Body of pancreas (tissue), 4 donors: ENCODE results near the gene DHX29. TPM values are rescaled to one million over a fixed set of nuclear protein-coding genes. Genes with fewer than 3 reads are reported as not detected.

Source experiments
- ATAC-seq: fragments of 150-250 bp; one replicate; pipeline ENCODE4 v1.9.1; 2016
- DNase-seq, 4 donors: peaks; one replicate each; pipeline ENCODE4 v3.0.0-alpha.2; 2019
- H3K27ac ChIP-seq, 4 donors: fragments of 200-600 bp; sonication (generic); 1 replicate in 3 of 4; 2 replicates in 1 of 4; pipeline versions ENCODE4 v1.5.1 to v1.6.1; 2016 to 2019; ENCODE audit warnings: mild to moderate bottlenecking in 1 of 4, mixed read lengths in 1 of 4, moderate library complexity in 1 of 4
- H3K27me3 ChIP-seq, 2 donors: fragments of 200-600 bp; sonication (generic); one replicate each; pipeline ENCODE4 v1.6.0; 2016; ENCODE audit warnings: mild to moderate bottlenecking in 1 of 2
- H3K36me3 ChIP-seq, 2 donors: fragments of 200-600 bp; sonication (generic); replicated peaks in 1 of 2; 2 replicates each; pipeline ENCODE4 v1.5.1; 2016; ENCODE audit warnings: low read depth in 2 of 2; ENCODE audit not compliant: insufficient read depth in 1 of 2
- H3K4me1 ChIP-seq: fragments of 200-600 bp; sonication (generic); one replicate; pipeline ENCODE4 v1.6.0; 2016
- H3K4me3 ChIP-seq, 2 donors: fragments of 200-600 bp; sonication (generic); 1 replicate in 1 of 2; 2 replicates in 1 of 2; pipeline ENCODE4 v1.5.1; 2016 to 2019
- H3K9me3 ChIP-seq, 3 donors: fragments of 200-600 bp; sonication (generic); 1 replicate in 2 of 3; 2 replicates in 1 of 3; pipeline ENCODE4 v1.5.1; 2016
- POLR2A ChIP-seq, 3 donors: fragments of 450-650 bp; IDR thresholded peaks; one replicate each; pipeline ENCODE4 v1.6.1; 2016; ENCODE audit warnings: antibody characterized with exemption in 3 of 3, mild to moderate bottlenecking in 2 of 3
- WGBS, 2 donors: methylation state at CpG; one replicate each; pipeline ENCODE4 v1.1.5; 2017; 5-methylcytosine and 5-hydroxymethylcytosine counted together
- intact Hi-C: fragments of 100-400 bp; cut with DNase I; formaldehyde crosslinking; loops from one replicate; pipeline ENCODE4 v1.15.1; 2023
- total RNA-seq, 2 donors: library from RNA; depleted of rRNA; stranded (reverse); fragments of >200 nt; gene quantifications; one replicate each; pipeline ENCODE4 v1.1.0, GENCODE V29; 2016
- TF ChIP-seq, protein P1 (sequence below), 7 experiments: fragments of 450-650 bp in 4 of 7; fragments of 200-600 bp in 3 of 7; sonication (generic) in 3 of 7; IDR thresholded peaks; one replicate each; pipeline ENCODE4 v1.5.1; 2016 to 2019; ENCODE audit warnings: antibody characterized with exemption in 7 of 7

DHX29 gene
- total RNA-seq, 2 donors from 2014 or later: 11.9 to 25.4 TPM

DNA sequence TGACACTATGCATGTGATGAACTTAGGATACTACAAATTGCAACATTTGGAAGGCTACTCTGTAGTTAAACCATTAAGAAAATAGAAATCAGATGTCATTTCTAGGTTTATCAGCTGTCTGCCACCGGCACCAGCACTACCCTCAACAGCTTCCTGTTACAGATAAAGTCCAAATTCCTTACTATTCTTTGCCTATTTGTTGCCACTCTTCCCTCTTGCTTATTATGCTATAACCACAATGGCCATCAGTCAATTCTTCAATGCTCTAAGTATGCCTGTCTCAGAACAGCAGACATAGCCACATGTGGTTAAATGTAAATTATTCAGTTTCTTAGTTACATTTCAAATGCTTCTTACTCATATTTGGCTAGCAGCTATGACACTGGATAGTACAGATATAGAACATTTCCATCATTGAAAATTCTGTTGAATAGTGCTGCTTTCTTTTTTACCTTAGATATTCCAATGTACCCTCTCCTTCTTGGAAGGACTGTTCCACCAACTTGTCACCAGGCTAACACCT lies 21.0 kb downstream of the DHX29 start:
- Histone ChIP-seq H3K9me3 (no peaks in the 10 kb centered on the region), H3K4me3 (no peak overlapping the region), H3K4me1 (no peaks in the 10 kb centered on the region), H3K36me3 (peaks cover 0 to 33% of the 10 kb centered on the region in 2 donors), H3K27me3 (no peaks in the 10 kb centered on the region), H3K27ac (no peak overlapping the region)
- DNase-seq (no peak), ATAC-seq (no peak)
- 19 to 45% methylated on average over 1 of the region's 1 CpG for WGBS, 2 donors
- TF ChIP-seq, protein P1, sequence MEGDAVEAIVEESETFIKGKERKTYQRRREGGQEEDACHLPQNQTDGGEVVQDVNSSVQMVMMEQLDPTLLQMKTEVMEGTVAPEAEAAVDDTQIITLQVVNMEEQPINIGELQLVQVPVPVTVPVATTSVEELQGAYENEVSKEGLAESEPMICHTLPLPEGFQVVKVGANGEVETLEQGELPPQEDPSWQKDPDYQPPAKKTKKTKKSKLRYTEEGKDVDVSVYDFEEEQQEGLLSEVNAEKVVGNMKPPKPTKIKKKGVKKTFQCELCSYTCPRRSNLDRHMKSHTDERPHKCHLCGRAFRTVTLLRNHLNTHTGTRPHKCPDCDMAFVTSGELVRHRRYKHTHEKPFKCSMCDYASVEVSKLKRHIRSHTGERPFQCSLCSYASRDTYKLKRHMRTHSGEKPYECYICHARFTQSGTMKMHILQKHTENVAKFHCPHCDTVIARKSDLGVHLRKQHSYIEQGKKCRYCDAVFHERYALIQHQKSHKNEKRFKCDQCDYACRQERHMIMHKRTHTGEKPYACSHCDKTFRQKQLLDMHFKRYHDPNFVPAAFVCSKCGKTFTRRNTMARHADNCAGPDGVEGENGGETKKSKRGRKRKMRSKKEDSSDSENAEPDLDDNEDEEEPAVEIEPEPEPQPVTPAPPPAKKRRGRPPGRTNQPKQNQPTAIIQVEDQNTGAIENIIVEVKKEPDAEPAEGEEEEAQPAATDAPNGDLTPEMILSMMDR (IDR thresholded peaks at IDR 0.05): no peak
- no peak for TF ChIP-seq POLR2A (IDR thresholded peaks at IDR 0.05)
- intact Hi-C loops: no loop called here

DNA sequence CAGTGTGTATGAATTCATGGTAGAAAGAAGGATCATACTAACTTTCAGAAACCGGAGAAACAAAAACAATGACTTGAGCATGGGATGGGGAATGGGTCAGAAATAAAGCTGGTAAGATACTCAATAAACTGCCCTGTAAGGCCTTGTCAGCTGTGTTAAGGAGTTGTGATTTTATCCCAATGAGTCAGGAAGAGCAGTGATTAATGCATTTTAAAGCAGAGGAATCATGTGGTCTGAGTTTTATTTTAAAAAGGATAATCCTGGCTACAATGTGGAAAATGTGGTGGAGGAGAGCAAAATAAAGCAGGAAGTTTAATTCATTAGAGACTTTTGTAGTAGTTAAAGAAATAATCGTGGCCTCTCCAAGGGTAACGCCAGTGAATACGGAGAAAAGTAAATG lies 28.7 kb downstream of the DHX29 start:
- Histone ChIP-seq H3K27ac (no peak overlapping the region), H3K36me3 (peaks cover 0 to 34% of the 10 kb centered on the region in 2 donors), H3K4me1 (no peaks in the 10 kb centered on the region), H3K4me3 (no peak overlapping the region), H3K9me3 (no peaks in the 10 kb centered on the region), H3K27me3 (no peaks in the 10 kb centered on the region)
- intact Hi-C loops: no loop called here
- ATAC-seq (no peak), DNase-seq (no peak)
- 85 to 97% methylated on average over 4 of the region's 4 CpGs for WGBS, 2 donors
- TF ChIP-seq, protein P1 (IDR thresholded peaks at IDR 0.05): no peak
- no peak for TF ChIP-seq POLR2A (IDR thresholded peaks at IDR 0.05)

DNA sequence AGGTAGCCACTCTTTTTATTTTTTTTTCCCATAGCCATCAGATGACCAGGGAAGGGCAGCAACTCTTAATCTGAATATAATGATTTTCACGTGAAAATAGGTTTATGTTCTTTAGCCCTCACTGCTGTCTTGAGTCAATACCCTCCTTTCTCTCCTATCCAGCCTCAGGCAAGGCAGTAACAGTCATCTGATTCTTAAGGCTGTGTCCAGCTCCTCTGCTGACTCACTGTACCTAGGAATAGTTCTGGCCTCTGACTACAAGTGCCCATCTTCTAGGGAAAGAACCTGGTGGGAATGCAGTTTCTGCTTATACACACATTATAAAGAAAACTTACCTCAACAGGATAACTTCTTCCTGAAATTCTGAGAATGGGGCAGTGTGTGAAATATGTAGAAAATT lies 30.7 kb downstream of the DHX29 start:
- intact Hi-C loops: no loop called here
- no peaks in the 10 kb centered on the region for H3K9me3 ChIP-seq
- H3K27ac ChIP-seq: no peak overlapping the region
- ATAC-seq (no peak), DNase-seq (no peak)
- no peaks in the 10 kb centered on the region for H3K4me1 ChIP-seq
- H3K27me3 ChIP-seq: no peaks in the 10 kb centered on the region
- peaks cover 0 to 28% of the 10 kb centered on the region in 2 donors for H3K36me3 ChIP-seq
- 46 to 58% methylated on average over 1 of the region's 1 CpG for WGBS, 2 donors
- no peak overlapping the region for H3K4me3 ChIP-seq
- no peak for TF ChIP-seq POLR2A (IDR thresholded peaks at IDR 0.05)
- TF ChIP-seq, protein P1 (IDR thresholded peaks at IDR 0.05): no peak

DNA sequence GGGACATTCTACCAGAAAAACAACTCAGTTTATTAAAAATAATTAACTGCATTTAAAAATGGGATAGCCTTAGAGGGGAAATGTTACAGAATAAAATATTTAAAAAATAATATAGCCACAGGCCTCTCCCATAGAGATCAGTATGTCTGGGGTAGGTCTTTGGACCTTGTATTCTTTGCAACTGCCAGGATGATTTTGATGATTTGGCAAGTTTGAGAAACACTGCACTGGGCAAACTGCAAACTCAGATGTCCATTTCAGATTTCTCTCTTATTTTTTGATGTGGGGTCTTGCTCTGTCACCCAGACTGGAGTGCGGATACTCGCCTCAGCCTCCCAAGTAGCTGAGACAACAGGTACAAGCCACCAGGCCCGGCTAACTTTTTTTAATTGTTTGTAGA lies 49.2 kb downstream of the DHX29 start:
- DNase-seq: no peak
- intact Hi-C loops: no loop called here
- no peak for ATAC-seq
- 88 to 97% methylated on average over 3 of the region's 3 CpGs for WGBS, 2 donors
- no peaks in the 10 kb centered on the region for H3K27me3 ChIP-seq
- no peak overlapping the region for H3K4me3 ChIP-seq
- TF ChIP-seq, protein P1 (IDR thresholded peaks at IDR 0.05): no peak
- no peak for TF ChIP-seq POLR2A (IDR thresholded peaks at IDR 0.05)
- H3K27ac ChIP-seq: no peak overlapping the region
- peaks cover 1 to 11% of the 10 kb centered on the region in 2 donors for H3K36me3 ChIP-seq
- H3K4me1 ChIP-seq: no peaks in the 10 kb centered on the region
- no peaks in the 10 kb centered on the region for H3K9me3 ChIP-seq

DNA sequence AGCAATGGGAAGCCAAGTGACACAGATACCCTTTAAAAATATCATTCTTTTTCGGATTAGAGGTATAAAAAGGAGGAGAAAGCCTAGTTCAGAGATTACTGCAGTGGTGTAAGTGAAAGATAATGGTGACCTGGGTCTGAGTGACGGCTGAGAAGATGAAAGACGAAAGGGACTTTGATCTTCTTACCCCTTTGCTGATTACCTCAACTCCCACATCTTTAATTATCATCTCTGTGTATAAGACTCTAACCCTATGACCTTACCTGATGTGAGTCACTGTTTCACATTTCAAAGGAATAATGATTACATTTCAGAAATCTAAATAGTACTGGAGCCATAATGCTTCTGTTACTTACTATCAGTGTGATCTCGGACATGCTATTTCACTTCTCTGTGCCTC lies 52.7 kb downstream of the DHX29 start:
- Histone ChIP-seq H3K4me1 (no peaks in the 10 kb centered on the region), H3K4me3 (no peak overlapping the region), H3K9me3 (no peaks in the 10 kb centered on the region), H3K27me3 (no peaks in the 10 kb centered on the region), H3K27ac (no peak overlapping the region), H3K36me3 (peaks cover 1 to 7% of the 10 kb centered on the region in 2 donors)
- no peak for ATAC-seq
- WGBS, 2 donors: 83 to 91% methylated on average over 4 of the region's 4 CpGs
- DNase-seq: no peak
- TF ChIP-seq POLR2A (IDR thresholded peaks at IDR 0.05): no peak
- TF ChIP-seq, protein P1 (IDR thresholded peaks at IDR 0.05): no peak
- intact Hi-C loops: no loop called here
